H9 (cell line): ENCODE measurements around the gene IGFBP1. TPM values are rescaled to one million over a fixed set of nuclear protein-coding genes. Genes with fewer than 3 reads are reported as not detected.

Experiments used
- DNase-seq: peaks from one replicate; pipeline ENCODE4 v3.0.0-alpha.2; 2017
- H2AFZ ChIP-seq: one replicate; pipeline ENCODE4 v1.6.1; 2013; ENCODE audit warnings: mild to moderate bottlenecking, low read length, control low read depth, moderate library complexity
- H2AK5ac ChIP-seq: 2 replicates; pipeline ENCODE4 v1.6.1; 2013; ENCODE audit warnings: low read length, control low read depth, mixed read lengths; ENCODE audit not compliant: insufficient read length
- H2BK120ac ChIP-seq: one replicate; pipeline ENCODE4 v1.6.1; 2013; ENCODE audit warnings: low read depth, mild to moderate bottlenecking, low read length, control low read depth, inconsistent platforms; ENCODE audit not compliant: poor library complexity, severe bottlenecking
- H2BK12ac ChIP-seq: 2 replicates; pipeline ENCODE4 v1.6.1; 2013; ENCODE audit warnings: low read length, control low read depth, mixed read lengths, low read depth; ENCODE audit not compliant: insufficient read length
- H2BK15ac ChIP-seq: 2 replicates; pipeline ENCODE4 v1.6.1; 2013; ENCODE audit warnings: low read depth, low read length, control low read depth
- H2BK20ac ChIP-seq: one replicate; pipeline ENCODE4 v1.6.1; 2013; ENCODE audit warnings: low read depth, mild to moderate bottlenecking, low read length, control low read depth, inconsistent platforms; ENCODE audit not compliant: poor library complexity, severe bottlenecking
- H2BK5ac ChIP-seq: 2 replicates; pipeline ENCODE4 v1.6.1; 2013; ENCODE audit warnings: low read length, control low read depth, mixed read lengths; ENCODE audit not compliant: insufficient read length
- H3K14ac ChIP-seq: 2 replicates; pipeline ENCODE4 v1.6.1; 2013; ENCODE audit warnings: low read length, control low read depth; ENCODE audit not compliant: insufficient read depth
- H3K18ac ChIP-seq: 2 replicates; pipeline ENCODE4 v1.6.1; 2013; ENCODE audit warnings: low read depth, mild to moderate bottlenecking, mixed read lengths, low read length, control low read depth; ENCODE audit not compliant: insufficient read length
- H3K23ac ChIP-seq: 2 replicates; pipeline ENCODE4 v1.6.1; 2013; ENCODE audit warnings: low read length, control low read depth, mixed read lengths, low read depth; ENCODE audit not compliant: insufficient read length
- H3K23me2 ChIP-seq: 2 replicates; pipeline ENCODE4 v1.6.1; 2013; ENCODE audit warnings: low read depth, mild to moderate bottlenecking, mixed read lengths, low read length, control low read depth; ENCODE audit not compliant: insufficient read length, poor library complexity, severe bottlenecking
- H3K27ac ChIP-seq: 2 replicates; pipeline ENCODE4 v1.5.1; 2013; ENCODE audit warnings: low read length, control low read depth, mixed read lengths, low read depth; ENCODE audit not compliant: insufficient read length
- H3K27me3 ChIP-seq: 2 replicates; pipeline ENCODE4 v1.6.1; 2013; ENCODE audit warnings: low read length, control low read depth, inconsistent platforms; ENCODE audit not compliant: insufficient read depth
- H3K4ac ChIP-seq: 2 replicates; pipeline ENCODE4 v1.6.1; 2013; ENCODE audit warnings: low read depth, mild to moderate bottlenecking, control low read depth, inconsistent platforms, low read length, moderate library complexity
- H3K4me1 ChIP-seq: 2 replicates; pipeline ENCODE4 v1.6.1; 2013; ENCODE audit warnings: low read length, control low read depth, inconsistent platforms; ENCODE audit not compliant: insufficient read depth
- H3K4me2 ChIP-seq: 2 replicates; pipeline ENCODE4 v1.6.1; 2013; ENCODE audit warnings: low read length, control low read depth, mixed read lengths; ENCODE audit not compliant: insufficient read length, insufficient read depth
- H3K56ac ChIP-seq: 2 replicates; pipeline ENCODE4 v1.6.1; 2013; ENCODE audit warnings: low read depth, mild to moderate bottlenecking, mixed read lengths, low read length, control low read depth; ENCODE audit not compliant: insufficient read length
- H3K79me1 ChIP-seq: 2 replicates; pipeline ENCODE4 v1.6.1; 2013; ENCODE audit warnings: low read depth, mild to moderate bottlenecking, moderate library complexity, low read length, control low read depth, inconsistent platforms; ENCODE audit not compliant: insufficient read depth, poor library complexity, severe bottlenecking
- H3K79me2 ChIP-seq: 2 replicates; pipeline ENCODE4 v1.6.1; 2013; ENCODE audit warnings: low read length, control low read depth, inconsistent platforms; ENCODE audit not compliant: insufficient read depth
- H3K9ac ChIP-seq: 2 replicates; pipeline ENCODE4 v1.6.1; 2013; ENCODE audit warnings: low read length, control low read depth, mixed read lengths; ENCODE audit not compliant: insufficient read length; ENCODE audit errors: extremely low read depth
- H3K9me3 ChIP-seq: one replicate; pipeline ENCODE4 v1.6.1; 2013; ENCODE audit warnings: low read depth, low read length, inconsistent platforms; ENCODE audit not compliant: control insufficient read depth
- H3T11ph ChIP-seq: one replicate; pipeline ENCODE4 v1.6.1; 2013; ENCODE audit warnings: mild to moderate bottlenecking, low read length, control low read depth, inconsistent platforms
- H4K20me1 ChIP-seq: one replicate; pipeline ENCODE4 v1.6.1; 2013; ENCODE audit not compliant: control insufficient read depth, insufficient read length, insufficient read depth
- H4K5ac ChIP-seq: 2 replicates; pipeline ENCODE4 v1.6.1; 2013; ENCODE audit warnings: low read depth, mild to moderate bottlenecking, mixed read lengths, low read length, control low read depth; ENCODE audit not compliant: insufficient read length
- H4K8ac ChIP-seq: replicated peaks from 2 replicates; pipeline ENCODE4 v1.6.1; 2013; ENCODE audit warnings: low read length, control low read depth, mixed read lengths, low read depth; ENCODE audit not compliant: insufficient read length
- H4K91ac ChIP-seq: 2 replicates; pipeline ENCODE4 v1.6.1; 2013; ENCODE audit warnings: low read depth, mild to moderate bottlenecking, moderate library complexity, mixed read lengths, low read length, control low read depth; ENCODE audit not compliant: insufficient read length
- H3K27ac Mint-ChIP-seq, 3 experiments: 2 replicates in 2 of 3; 3 replicates in 1 of 3; pipeline ENCODE4 v1.8.0; 2020 to 2021; ENCODE audit warnings: mixed read lengths in 3 of 3, mild to moderate bottlenecking in 1 of 3, moderate library complexity in 1 of 3
- H3K27me3 Mint-ChIP-seq: 2 replicates; pipeline ENCODE4 v1.8.0; 2021; ENCODE audit warnings: low read depth, mild to moderate bottlenecking, moderate library complexity, mixed read lengths
- H3K36me3 Mint-ChIP-seq, 3 experiments: 2 replicates in 2 of 3; 3 replicates in 1 of 3; pipeline ENCODE4 v1.8.0; 2020 to 2021; ENCODE audit warnings: low read depth in 3 of 3, mixed read lengths in 3 of 3; ENCODE audit not compliant: insufficient read depth in 1 of 3
- H3K4me1 Mint-ChIP-seq, 2 experiments: 2 replicates each; pipeline ENCODE4 v1.8.0; 2020; ENCODE audit warnings: mixed read lengths in 2 of 2
- H3K4me3 Mint-ChIP-seq, 2 experiments: 2 replicates in 1 of 2; 3 replicates in 1 of 2; pipeline ENCODE4 v1.8.0; 2020 to 2021; ENCODE audit warnings: mild to moderate bottlenecking in 2 of 2, mixed read lengths in 2 of 2, moderate library complexity in 1 of 2
- H3K9me3 Mint-ChIP-seq, 2 experiments: 2 replicates in 1 of 2; 3 replicates in 1 of 2; pipeline ENCODE4 v1.8.0; 2020; ENCODE audit warnings: mild to moderate bottlenecking in 2 of 2, mixed read lengths in 2 of 2, moderate library complexity in 1 of 2
- total RNA-seq: library from RNA; stranded (reverse); gene quantifications from 2 replicates; pipeline ENCODE4 v1.2.1, GENCODE V29; 2021
- TF ChIP-seq, protein P1 (sequence below): fragments of 200-600 bp; sonication (generic); conservative IDR thresholded peaks from 3 replicates; pipeline ENCODE4 v1.8.0; 2021; ENCODE audit warnings: antibody characterized with exemption, mild to moderate bottlenecking

IGFBP1 gene
- total RNA-seq, 1 experiment from 2014 or later, result not detected

DNA sequence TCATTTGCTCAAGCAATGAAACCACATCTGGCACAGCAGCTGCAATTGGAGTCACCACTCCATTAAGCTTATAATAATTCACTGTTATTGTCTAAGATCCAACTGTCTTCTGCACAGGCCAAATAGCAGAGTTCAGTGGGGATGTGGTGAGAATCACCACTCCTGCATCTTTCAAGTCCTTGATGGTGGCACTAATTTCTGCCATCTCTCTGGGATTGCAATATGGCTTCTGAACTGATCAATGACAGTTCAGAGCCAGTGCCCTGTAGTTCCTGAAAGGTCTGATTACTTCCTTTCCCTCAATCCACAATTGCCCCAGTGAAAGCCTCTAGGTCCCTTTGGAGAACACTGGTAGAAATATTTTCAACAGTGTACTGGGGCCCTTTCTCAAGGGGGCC is 6.4 kb downstream of the IGFBP1 start:
- no peak overlapping the region for H3K4ac ChIP-seq
- H3T11ph ChIP-seq, result no peak overlapping the region
- no peaks in the 10 kb centered on the region for H4K20me1 ChIP-seq
- H3K23ac ChIP-seq, result no peak overlapping the region
- H3K79me1 ChIP-seq, result no peaks in the 10 kb centered on the region
- no peak for DNase-seq
- no peak overlapping the region for H4K5ac ChIP-seq
- no peak overlapping the region for H4K8ac ChIP-seq
- H3K27ac Mint-ChIP-seq, result no peak overlapping the region
- H3K27ac ChIP-seq, result no peak overlapping the region
- TF ChIP-seq, protein P1, sequence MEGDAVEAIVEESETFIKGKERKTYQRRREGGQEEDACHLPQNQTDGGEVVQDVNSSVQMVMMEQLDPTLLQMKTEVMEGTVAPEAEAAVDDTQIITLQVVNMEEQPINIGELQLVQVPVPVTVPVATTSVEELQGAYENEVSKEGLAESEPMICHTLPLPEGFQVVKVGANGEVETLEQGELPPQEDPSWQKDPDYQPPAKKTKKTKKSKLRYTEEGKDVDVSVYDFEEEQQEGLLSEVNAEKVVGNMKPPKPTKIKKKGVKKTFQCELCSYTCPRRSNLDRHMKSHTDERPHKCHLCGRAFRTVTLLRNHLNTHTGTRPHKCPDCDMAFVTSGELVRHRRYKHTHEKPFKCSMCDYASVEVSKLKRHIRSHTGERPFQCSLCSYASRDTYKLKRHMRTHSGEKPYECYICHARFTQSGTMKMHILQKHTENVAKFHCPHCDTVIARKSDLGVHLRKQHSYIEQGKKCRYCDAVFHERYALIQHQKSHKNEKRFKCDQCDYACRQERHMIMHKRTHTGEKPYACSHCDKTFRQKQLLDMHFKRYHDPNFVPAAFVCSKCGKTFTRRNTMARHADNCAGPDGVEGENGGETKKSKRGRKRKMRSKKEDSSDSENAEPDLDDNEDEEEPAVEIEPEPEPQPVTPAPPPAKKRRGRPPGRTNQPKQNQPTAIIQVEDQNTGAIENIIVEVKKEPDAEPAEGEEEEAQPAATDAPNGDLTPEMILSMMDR, result no peak
- no peaks in the 10 kb centered on the region for H3K9me3 Mint-ChIP-seq
- H3K4me2 ChIP-seq, result no peak overlapping the region
- no peak overlapping the region for H2AK5ac ChIP-seq
- H3K56ac ChIP-seq, result no peak overlapping the region
- H3K4me1 Mint-ChIP-seq, result peaks cover under 1 to 4% of the 10 kb centered on the region in 2 experiments
- H2BK12ac ChIP-seq, result no peak overlapping the region
- H3K4me1 ChIP-seq, result peaks cover under 1% of the 10 kb centered on the region; the same call in 1 of the 2 replicates
- peaks cover 4% of the 10 kb centered on the region; the same call in 1 of the 2 replicates for H3K27me3 ChIP-seq
- no peak overlapping the region for H3K9ac ChIP-seq
- no peak overlapping the region for H2BK20ac ChIP-seq
- H3K79me2 ChIP-seq, result no peaks in the 10 kb centered on the region
- H4K91ac ChIP-seq, result no peak overlapping the region
- H2BK120ac ChIP-seq, result no peak overlapping the region
- H3K18ac ChIP-seq, result no peak overlapping the region
- H2AFZ ChIP-seq, result no peak overlapping the region
- no peaks in the 10 kb centered on the region for H3K9me3 ChIP-seq
- no peak overlapping the region for H3K14ac ChIP-seq
- H3K36me3 Mint-ChIP-seq, result no peaks in the 10 kb centered on the region
- H3K27me3 Mint-ChIP-seq, result peaks cover 49% of the 10 kb centered on the region
- no peaks in the 10 kb centered on the region for H3K23me2 ChIP-seq
- no peak overlapping the region for H3K4me3 Mint-ChIP-seq
- no peak overlapping the region for H2BK5ac ChIP-seq
- H2BK15ac ChIP-seq, result no peak overlapping the region
